Ishikawa (cell line): ENCODE data around the gene JPH4.

Source experiments
- CREB1 ChIP-seq: IDR thresholded peaks from 2 replicates; pipeline ENCODE4 v1.6.1; 2012; ENCODE audit warnings: low read depth
- EP300 ChIP-seq: IDR thresholded peaks from 2 replicates; pipeline ENCODE4 v1.6.1; 2012; ENCODE audit warnings: borderline replicate concordance
- NFIC ChIP-seq: IDR thresholded peaks from 2 replicates; pipeline ENCODE4 v1.6.1; 2012
- RAD21 ChIP-seq: IDR thresholded peaks from 2 replicates; pipeline ENCODE4 v1.6.1; 2012; ENCODE audit warnings: low read depth
- TAF1 ChIP-seq: IDR thresholded peaks from 2 replicates; pipeline ENCODE4 v1.6.1; 2012; ENCODE audit warnings: low read depth, mild to moderate bottlenecking
- TCF12 ChIP-seq: IDR thresholded peaks from 2 replicates; pipeline ENCODE4 v1.6.1; 2012; ENCODE audit warnings: low read depth
- TEAD4 ChIP-seq: IDR thresholded peaks from 2 replicates; pipeline ENCODE4 v1.6.1; 2012
- ZBTB7A ChIP-seq: IDR thresholded peaks from 2 replicates; pipeline ENCODE4 v1.6.1; 2012; ENCODE audit warnings: low read depth
- TF ChIP-seq, protein P1 (sequence below): IDR thresholded peaks from 2 replicates; pipeline ENCODE4 v1.6.1; 2012
- TF ChIP-seq, protein P2 (sequence below): IDR thresholded peaks from 2 replicates; pipeline ENCODE4 v1.6.1; 2012; ENCODE audit warnings: low read depth, mild to moderate bottlenecking

DNA sequence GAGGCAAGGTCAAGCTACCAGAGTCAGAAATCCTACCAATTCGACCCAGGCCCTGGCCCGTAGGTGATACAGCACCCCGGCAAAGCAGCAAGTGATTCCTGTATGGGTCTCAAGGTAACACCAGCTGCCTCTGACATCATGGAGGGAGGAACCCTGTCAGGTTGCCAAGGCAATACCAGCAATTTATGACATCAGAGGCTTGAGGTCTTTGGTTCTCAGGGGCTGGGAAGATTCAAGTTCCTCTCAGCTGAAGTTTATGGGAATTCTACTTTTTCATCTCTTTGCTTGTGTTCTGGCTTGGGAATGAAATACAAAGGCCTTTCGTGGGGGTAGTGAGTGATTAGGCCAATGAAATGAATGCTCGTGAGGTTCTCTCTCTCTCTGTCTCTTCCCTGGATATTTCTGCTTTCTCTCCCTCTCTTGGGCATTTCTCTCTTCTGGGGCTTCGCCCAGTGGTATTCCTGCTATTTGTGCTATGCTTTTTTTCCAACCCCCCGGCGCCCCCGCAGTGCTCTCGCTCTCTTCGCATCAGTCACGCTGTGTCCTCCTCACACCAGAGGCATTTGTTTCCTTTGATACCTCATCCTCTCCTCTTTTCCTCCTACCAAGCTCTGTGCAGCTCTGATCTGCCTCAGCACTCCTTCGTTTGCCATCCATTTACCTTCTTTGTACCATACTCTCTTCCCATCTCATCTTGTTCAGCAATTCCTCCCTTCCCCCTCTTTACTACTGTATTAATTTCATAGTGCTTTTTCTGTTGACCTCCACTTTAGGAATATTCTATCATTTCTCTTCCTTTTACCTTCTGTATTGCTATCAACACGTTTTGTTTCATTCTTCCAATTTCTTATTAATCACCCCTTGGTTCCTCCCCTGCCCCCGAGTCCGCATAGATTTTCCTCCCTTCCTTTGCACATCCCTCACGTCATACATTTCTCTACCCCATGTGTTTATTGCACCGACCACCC lies 30.0 kb downstream of the JPH4 start:
- TF ChIP-seq EP300 (no peak), NFIC (no peak), TEAD4 (no peak), CREB1 (no peak), TCF12 (no peak), ZBTB7A (no peak), RAD21 (no peak), TAF1 (no peak)
- TF ChIP-seq, protein P1, sequence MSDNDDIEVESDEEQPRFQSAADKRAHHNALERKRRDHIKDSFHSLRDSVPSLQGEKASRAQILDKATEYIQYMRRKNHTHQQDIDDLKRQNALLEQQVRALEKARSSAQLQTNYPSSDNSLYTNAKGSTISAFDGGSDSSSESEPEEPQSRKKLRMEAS = no peak
- TF ChIP-seq, protein P2, sequence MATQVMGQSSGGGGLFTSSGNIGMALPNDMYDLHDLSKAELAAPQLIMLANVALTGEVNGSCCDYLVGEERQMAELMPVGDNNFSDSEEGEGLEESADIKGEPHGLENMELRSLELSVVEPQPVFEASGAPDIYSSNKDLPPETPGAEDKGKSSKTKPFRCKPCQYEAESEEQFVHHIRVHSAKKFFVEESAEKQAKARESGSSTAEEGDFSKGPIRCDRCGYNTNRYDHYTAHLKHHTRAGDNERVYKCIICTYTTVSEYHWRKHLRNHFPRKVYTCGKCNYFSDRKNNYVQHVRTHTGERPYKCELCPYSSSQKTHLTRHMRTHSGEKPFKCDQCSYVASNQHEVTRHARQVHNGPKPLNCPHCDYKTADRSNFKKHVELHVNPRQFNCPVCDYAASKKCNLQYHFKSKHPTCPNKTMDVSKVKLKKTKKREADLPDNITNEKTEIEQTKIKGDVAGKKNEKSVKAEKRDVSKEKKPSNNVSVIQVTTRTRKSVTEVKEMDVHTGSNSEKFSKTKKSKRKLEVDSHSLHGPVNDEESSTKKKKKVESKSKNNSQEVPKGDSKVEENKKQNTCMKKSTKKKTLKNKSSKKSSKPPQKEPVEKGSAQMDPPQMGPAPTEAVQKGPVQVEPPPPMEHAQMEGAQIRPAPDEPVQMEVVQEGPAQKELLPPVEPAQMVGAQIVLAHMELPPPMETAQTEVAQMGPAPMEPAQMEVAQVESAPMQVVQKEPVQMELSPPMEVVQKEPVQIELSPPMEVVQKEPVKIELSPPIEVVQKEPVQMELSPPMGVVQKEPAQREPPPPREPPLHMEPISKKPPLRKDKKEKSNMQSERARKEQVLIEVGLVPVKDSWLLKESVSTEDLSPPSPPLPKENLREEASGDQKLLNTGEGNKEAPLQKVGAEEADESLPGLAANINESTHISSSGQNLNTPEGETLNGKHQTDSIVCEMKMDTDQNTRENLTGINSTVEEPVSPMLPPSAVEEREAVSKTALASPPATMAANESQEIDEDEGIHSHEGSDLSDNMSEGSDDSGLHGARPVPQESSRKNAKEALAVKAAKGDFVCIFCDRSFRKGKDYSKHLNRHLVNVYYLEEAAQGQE = no peak
